ENCODE measurements around the gene SKIC2. TPM values are rescaled to one million over a fixed set of nuclear protein-coding genes. Genes with fewer than 3 reads are reported as not detected.

Gene SKIC2
- total and polyA plus RNA-seq, 2 of the 8 experiments (the other 6 are each of a cell fraction or from before 2014, with no cell fraction given), result 42.1 to 59.7 TPM

- Histone ChIP-seq H3K36me3 (ENCODE audit: control insufficient read depth in 2 of 4, insufficient read depth in 4 of 4, low read length in 3 of 4) (no peaks in the 10 kb centered on the region), H3K56ac (replicated peaks; ENCODE audit: insufficient read length, low read depth, low read length) (no peak overlapping the region), H2BK12ac (ENCODE audit: low read depth, low read length) (no peak overlapping the region), H3K27me3 (replicated peaks in 1 of 4; ENCODE audit: control insufficient read depth in 3 of 4, extremely low read depth in 1 of 4, insufficient read depth in 3 of 4, low read length in 3 of 4) (no peaks in the 10 kb centered on the region), H4K5ac (ENCODE audit: insufficient read length, low read depth, low read length) (no peak overlapping the region), H3K4me1 (replicated peaks in 1 of 4; ENCODE audit: control insufficient read depth in 3 of 4, insufficient read depth in 4 of 4, low read length in 3 of 4) (no peaks in the 10 kb centered on the region), H3K27ac (ENCODE audit: low read depth, low read length) (no peak overlapping the region), H2AFZ (ENCODE audit: low read length) (no peak overlapping the region), H3K18ac (ENCODE audit: extremely low read depth, low read length) (no peak overlapping the region), H3K4me2 (ENCODE audit: insufficient read depth in 1 of 2, low read depth in 2 of 2, low read length in 2 of 2) (no peak overlapping the region), H4K8ac (ENCODE audit: extremely low read depth, insufficient read depth, low read length) (no peak overlapping the region), H2BK5ac (ENCODE audit: low read depth, low read length) (no peak overlapping the region), H2AK5ac (ENCODE audit: low read depth, low read length) (no peak overlapping the region), H3K9me3 (ENCODE audit: insufficient read depth in 2 of 2, low read depth in 1 of 2, low read length in 1 of 2) (no peaks in the 10 kb centered on the region), H3K4me3 (ENCODE audit: extremely low read depth in 1 of 4, insufficient read depth in 2 of 4, low read depth in 3 of 4, low read length in 4 of 4) (no peak overlapping the region), H3K23ac (ENCODE audit: insufficient read length) (no peak overlapping the region), H2BK120ac (replicated peaks; ENCODE audit: low read depth, low read length) (no peak overlapping the region), H3K14ac (ENCODE audit: insufficient read length) (no peak overlapping the region), H2BK20ac (ENCODE audit: low read length) (no peak overlapping the region), H3K79me1 (ENCODE audit: low read depth, low read length) (no peaks in the 10 kb centered on the region), H4K91ac (replicated peaks; ENCODE audit: insufficient read length, low read length) (no peak overlapping the region), H3K23me2 (ENCODE audit: low read depth, low read length) (no peaks in the 10 kb centered on the region; the same call in 1 of the 2 replicates), H4K20me1 (replicated peaks in 1 of 2; ENCODE audit: control insufficient read depth in 1 of 2, insufficient read depth in 2 of 2, low read length in 2 of 2) (no peaks in the 10 kb centered on the region), H3K79me2 (ENCODE audit: control insufficient read depth in 1 of 2, insufficient read depth in 2 of 2, low read length in 2 of 2) (no peaks in the 10 kb centered on the region), H3K4ac (replicated peaks; ENCODE audit: insufficient read length, low read depth, low read length) (no peak overlapping the region), H2BK15ac (ENCODE audit: low read length) (no peak overlapping the region), H3K9ac (replicated peaks in 1 of 4; ENCODE audit: extremely low read depth in 1 of 4, low read depth in 3 of 4, low read length in 3 of 4) (no peak overlapping the region)
- DNase-seq (ENCODE audit: low read depth in 1 of 2, low spot score in 2 of 2), result no peak
- CTCF ChIA-PET (ENCODE audit: partially characterized antibody), result interaction anchor here (0.5 to 1.9 kb wide), 8 partner anchors 13 to 481 kb away, joined by 3 to 5 read pairs (median 3); partner anchors contain the start of gene DDAH2
- TF ChIP-seq EGR1 (IDR thresholded peaks at IDR 0.05; ENCODE audit: borderline replicate concordance, low read depth, low read length) (no peak), SUZ12 (IDR thresholded peaks at IDR 0.05; ENCODE audit: low read length) (no peak), SP2 (IDR thresholded peaks at IDR 0.05; ENCODE audit: low read length) (no peak), RAD21 (IDR thresholded peaks at IDR 0.05 in 1 of 2, conservative IDR thresholded peaks at IDR 0.05 in 1 of 2; ENCODE audit: low read depth in 2 of 2, low read length in 2 of 2) (no peak), GABPA (IDR thresholded peaks at IDR 0.05; ENCODE audit: borderline replicate concordance, insufficient read depth, low read length) (no peak), POLR2AphosphoS5 (IDR thresholded peaks at IDR 0.05; ENCODE audit: low read depth, low read length) (no peak), JUN (IDR thresholded peaks at IDR 0.05; ENCODE audit: low read depth, low read length) (no peak), SAP30 (IDR thresholded peaks at IDR 0.05; ENCODE audit: insufficient read depth, insufficient replicate concordance, low read length) (no peak), MAX (IDR thresholded peaks at IDR 0.05) (no peak), TEAD4 (IDR thresholded peaks at IDR 0.05; ENCODE audit: low read depth, low read length) (no peak), SIX5 (IDR thresholded peaks at IDR 0.05; ENCODE audit: low read depth, low read length) (no peak), NANOG (IDR thresholded peaks at IDR 0.05; ENCODE audit: insufficient read depth, low read depth, low read length, poor library complexity, severe bottlenecking) (no peak)
- FAIRE-seq, result no peak
- 95% methylated on average over 8 of the region's 8 CpGs; no CpG with 5 or more reads in 1 of the 2 experiments for WGBS, 2 experiments (ENCODE audit: extremely low coverage in 1 of 2, insufficient coverage in 1 of 2, insufficient read length in 1 of 2, insufficient replicate concordance in 2 of 2, low coverage in 1 of 2, low lambda C conversion rate in 2 of 2, missing lambda C conversion rate in 1 of 2)
- POLR2A ChIA-PET (ENCODE audit: partially characterized antibody), result interaction anchor here (0.6 to 1.1 kb wide), 4 partner anchors 40 to 242 kb away, joined by 3 read pairs; partner anchors contain the start of genes NELFE and SKIC2
Observed at GRCh38 chr6:31918069-31918720, 40.8 kb upstream of the SKIC2 start.
